Neural crest cell (in vitro differentiated cells): ENCODE results near the gene GLIPR1L1. TPM values are rescaled to one million over a fixed set of nuclear protein-coding genes. Genes with fewer than 3 reads are reported as not detected.
"Not testable (repeated sequence)": the region's sequence is repeated elsewhere in the genome, so short reads cannot be mapped to it uniquely, and the experiment has no call there.

Experiments used
- DNase-seq: peaks from one replicate; pipeline ENCODE4 v3.0.0; 2021; ENCODE audit warnings: low read depth, mixed read lengths, low spot score
- H3K27ac Mint-ChIP-seq: one replicate; pipeline ENCODE4 v1.8.0; 2021; ENCODE audit warnings: mild to moderate bottlenecking, mixed read lengths; ENCODE audit not compliant: unreplicated experiment
- H3K27me3 Mint-ChIP-seq: 2 replicates; pipeline ENCODE4 v1.8.0; 2021; ENCODE audit warnings: low read depth, mild to moderate bottlenecking, mixed read lengths
- H3K36me3 Mint-ChIP-seq: 2 replicates; pipeline ENCODE4 v1.8.0; 2021; ENCODE audit warnings: low read depth, mild to moderate bottlenecking, mixed read lengths
- H3K4me1 Mint-ChIP-seq: 2 replicates; pipeline ENCODE4 v1.8.0; 2021; ENCODE audit warnings: mixed read lengths
- H3K4me3 Mint-ChIP-seq: one replicate; pipeline ENCODE4 v1.8.0; 2021; ENCODE audit warnings: mild to moderate bottlenecking, mixed read lengths
- H3K9me3 Mint-ChIP-seq: 2 replicates; pipeline ENCODE4 v1.8.0; 2021; ENCODE audit warnings: mixed read lengths
- total RNA-seq: library from RNA; stranded (reverse); gene quantifications from 2 replicates; pipeline ENCODE4 v1.2.1, GENCODE V29; 2021
- TF ChIP-seq, protein P1 (sequence below): fragments of 200-600 bp; sonication (generic); conservative IDR thresholded peaks from 2 replicates; pipeline ENCODE4 v1.5.0; 2021; ENCODE audit warnings: antibody characterized with exemption, mild to moderate bottlenecking

GLIPR1L1 gene
- total RNA-seq, 1 donor from 2014 or later: not detected

- peak within 1 kb of the TSS; percentile 91 for H3K4me3 Mint-ChIP-seq
- TF ChIP-seq, protein P1, sequence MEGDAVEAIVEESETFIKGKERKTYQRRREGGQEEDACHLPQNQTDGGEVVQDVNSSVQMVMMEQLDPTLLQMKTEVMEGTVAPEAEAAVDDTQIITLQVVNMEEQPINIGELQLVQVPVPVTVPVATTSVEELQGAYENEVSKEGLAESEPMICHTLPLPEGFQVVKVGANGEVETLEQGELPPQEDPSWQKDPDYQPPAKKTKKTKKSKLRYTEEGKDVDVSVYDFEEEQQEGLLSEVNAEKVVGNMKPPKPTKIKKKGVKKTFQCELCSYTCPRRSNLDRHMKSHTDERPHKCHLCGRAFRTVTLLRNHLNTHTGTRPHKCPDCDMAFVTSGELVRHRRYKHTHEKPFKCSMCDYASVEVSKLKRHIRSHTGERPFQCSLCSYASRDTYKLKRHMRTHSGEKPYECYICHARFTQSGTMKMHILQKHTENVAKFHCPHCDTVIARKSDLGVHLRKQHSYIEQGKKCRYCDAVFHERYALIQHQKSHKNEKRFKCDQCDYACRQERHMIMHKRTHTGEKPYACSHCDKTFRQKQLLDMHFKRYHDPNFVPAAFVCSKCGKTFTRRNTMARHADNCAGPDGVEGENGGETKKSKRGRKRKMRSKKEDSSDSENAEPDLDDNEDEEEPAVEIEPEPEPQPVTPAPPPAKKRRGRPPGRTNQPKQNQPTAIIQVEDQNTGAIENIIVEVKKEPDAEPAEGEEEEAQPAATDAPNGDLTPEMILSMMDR: no peak
- H3K27ac Mint-ChIP-seq: peak within 1 kb of the TSS; percentile 48
- H3K9me3 Mint-ChIP-seq: no peaks in the 10 kb centered on the region
- H3K36me3 Mint-ChIP-seq: no peaks in the 10 kb centered on the region
- H3K4me1 Mint-ChIP-seq: peaks cover 26% of the 10 kb centered on the region
- H3K27me3 Mint-ChIP-seq: peaks cover 3% of the 10 kb centered on the region
- DNase-seq: peak; percentile 76
These were observed 4.3 kb upstream of the GLIPR1L1 start, which contains the start of gene CAPS2 for GRCh38 chr12:75329918-75330826. TSS of gene CAPS2 (minus strand) at chr12:75330324. CDS start at chr12:75326498, 3,826 bp downstream.

- no peak overlapping the region for H3K27ac Mint-ChIP-seq
- H3K4me3 Mint-ChIP-seq: no peak overlapping the region
- H3K27me3 Mint-ChIP-seq: peaks cover 3% of the 10 kb centered on the region
- DNase-seq: no peak
- TF ChIP-seq, protein P1: no peak
- H3K4me1 Mint-ChIP-seq: peaks cover 10% of the 10 kb centered on the region
- H3K9me3 Mint-ChIP-seq: peaks cover 6% of the 10 kb centered on the region
- H3K36me3 Mint-ChIP-seq: no peaks in the 10 kb centered on the region
These were observed 3.4 kb downstream of the GLIPR1L1 start for GRCh38 chr12:75337905-75338304.

DNA sequence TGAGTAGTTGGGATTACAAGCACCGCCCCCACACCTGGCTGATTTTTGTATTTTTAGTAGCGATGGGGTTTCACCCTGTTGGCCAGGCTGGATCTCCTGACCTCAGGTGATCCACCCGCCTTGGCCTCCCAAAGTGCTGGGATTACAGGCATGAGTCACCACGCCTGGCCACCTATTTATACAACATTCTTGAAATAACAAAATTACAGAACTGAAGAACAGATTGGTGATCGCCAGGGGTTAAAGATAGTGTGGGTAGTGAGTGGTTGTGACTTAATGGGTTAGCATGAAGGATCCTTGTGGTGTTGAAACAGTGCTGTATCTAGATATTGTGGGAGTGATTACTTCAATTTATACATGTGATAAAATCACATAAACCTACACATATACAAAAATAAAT is 7.4 kb downstream of the GLIPR1L1 start:
- no peaks in the 10 kb centered on the region for H3K27me3 Mint-ChIP-seq
- H3K9me3 Mint-ChIP-seq: peaks cover 6% of the 10 kb centered on the region
- no peaks in the 10 kb centered on the region for H3K4me1 Mint-ChIP-seq
- H3K4me3 Mint-ChIP-seq: no peak overlapping the region
- H3K27ac Mint-ChIP-seq: no peak overlapping the region
- TF ChIP-seq, protein P1: no peak
- DNase-seq: no peak
- H3K36me3 Mint-ChIP-seq: no peaks in the 10 kb centered on the region

DNA sequence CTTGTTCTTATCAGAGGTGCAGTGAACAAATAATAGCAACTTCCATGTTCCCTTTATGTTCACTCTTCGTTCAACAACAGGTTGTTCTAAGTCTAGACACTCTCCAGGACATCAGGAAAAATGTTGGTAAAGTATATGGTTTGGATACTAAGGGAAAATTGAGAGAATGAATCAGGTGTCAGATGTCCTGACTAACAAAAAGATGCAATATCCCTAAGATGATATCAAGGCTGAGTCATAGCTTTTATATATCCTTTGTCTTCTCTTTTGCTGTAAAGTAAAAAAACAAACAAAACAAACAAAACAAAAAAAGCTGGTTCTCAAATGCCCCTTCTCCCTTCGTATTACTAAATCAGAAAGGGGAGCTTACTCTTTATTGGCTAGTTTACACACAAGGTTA is 11.1 kb downstream of the GLIPR1L1 start:
- Mint-ChIP-seq H3K4me3 (no peak overlapping the region), H3K4me1 (no peaks in the 10 kb centered on the region), H3K27me3 (no peaks in the 10 kb centered on the region), H3K27ac (no peak overlapping the region), H3K9me3 (peaks cover 6% of the 10 kb centered on the region), H3K36me3 (no peaks in the 10 kb centered on the region)
- no peak for DNase-seq
- TF ChIP-seq, protein P1: no peak

- not testable (repeated sequence) for H3K36me3 Mint-ChIP-seq, H3K4me3 Mint-ChIP-seq, DNase-seq, H3K9me3 Mint-ChIP-seq, H3K27me3 Mint-ChIP-seq, H3K27ac Mint-ChIP-seq, H3K4me1 Mint-ChIP-seq
These were observed 11.7 kb downstream of the GLIPR1L1 start for GRCh38 chr12:75346215-75346614.

GRCh38 chr12:75349946-75350345 is 15.5 kb downstream of the GLIPR1L1 start:
- no peaks in the 10 kb centered on the region for H3K4me1 Mint-ChIP-seq
- no peak overlapping the region for H3K4me3 Mint-ChIP-seq
- H3K9me3 Mint-ChIP-seq: peaks cover 17% of the 10 kb centered on the region
- H3K27me3 Mint-ChIP-seq: no peaks in the 10 kb centered on the region
- DNase-seq: no peak
- H3K36me3 Mint-ChIP-seq: peaks cover 20% of the 10 kb centered on the region
- TF ChIP-seq, protein P1: no peak
- H3K27ac Mint-ChIP-seq: no peak overlapping the region
